B cell (primary cell): ENCODE data around the gene G0S2. TPM values are rescaled to one million over a fixed set of nuclear protein-coding genes. Genes with fewer than 3 reads are reported as not detected.

Experiments used
- ATAC-seq: fragments of 200-7000 bp; cut with Tn5 transposase; one replicate; pipeline ENCODE4 v1.10.0; 2021; ENCODE audit warnings: low read depth, mild to moderate bottlenecking, moderate number of reproducible peaks, moderate library complexity
- CTCF ChIA-PET: fragments of 350-600 bp; sonication (Branson Sonifier 250); formaldehyde crosslinking; loops from one replicate; lab custom pipeline; 2021; ENCODE audit warnings: antibody characterized with exemption, inconsistent platforms; lab: Charles Lee
- POLR2A ChIA-PET: fragments of 350-600 bp; sonication (Branson Sonifier 250); formaldehyde crosslinking; loops from one replicate; lab custom pipeline; 2021; ENCODE audit warnings: antibody characterized with exemption; lab: Charles Lee
- DNase-seq: peaks from one replicate; pipeline ENCODE4 v3.0.0; 2013
- H2AFZ ChIP-seq: 2 replicates; pipeline ENCODE4 v1.6.1; 2012; ENCODE audit warnings: mild to moderate bottlenecking, low read depth, low read length; ENCODE audit not compliant: insufficient read depth, poor library complexity, severe bottlenecking
- H3K27ac ChIP-seq, 2 donors: 1 replicate in 1 of 2; 2 replicates in 1 of 2; pipeline ENCODE4 v1.5.1; 2012 to 2013; ENCODE audit warnings: low read length in 2 of 2, mild to moderate bottlenecking in 2 of 2, moderate library complexity in 1 of 2
- H3K27me3 ChIP-seq, 4 experiments: fragments of 200-600 bp in 1 of 4; sonication (generic) in 1 of 4; replicated peaks in 1 of 4; 1 replicate in 2 of 4; 2 replicates in 2 of 4; pipeline versions ENCODE4 v1.6.1 to v1.7.0; 2013 to 2016; ENCODE audit warnings: low read length in 3 of 4, mild to moderate bottlenecking in 2 of 4, mixed read lengths in 1 of 4, moderate library complexity in 1 of 4; ENCODE audit not compliant: insufficient read depth in 4 of 4, control insufficient read depth in 3 of 4; ENCODE audit errors: control extremely low read depth in 1 of 4
- H3K36me3 ChIP-seq, 2 experiments: replicated peaks in 1 of 2; 1 replicate in 1 of 2; 2 replicates in 1 of 2; pipeline versions ENCODE4 v1.6.1 to v1.7.1; 2013; ENCODE audit warnings: low read length in 1 of 2; ENCODE audit not compliant: insufficient read depth in 2 of 2, control insufficient read depth in 1 of 2; ENCODE audit errors: control extremely low read depth in 1 of 2, extremely low read depth in 1 of 2
- H3K4me1 ChIP-seq, 2 donors: fragments of 200-600 bp in 1 of 2; sonication (generic) in 1 of 2; 1 replicate in 1 of 2; 2 replicates in 1 of 2; pipeline versions ENCODE4 v1.5.1 to v1.6.1; 2013 to 2017; ENCODE audit warnings: low read length in 2 of 2; ENCODE audit not compliant: control insufficient read depth in 2 of 2, insufficient read depth in 2 of 2
- H3K4me2 ChIP-seq: replicated peaks from 2 replicates; pipeline ENCODE3; 2012; ENCODE audit warnings: mild to moderate bottlenecking, low read depth, low read length; ENCODE audit not compliant: poor library complexity, severe bottlenecking
- H3K4me3 ChIP-seq, 5 experiments: fragments of 200-600 bp in 1 of 5; sonication (generic) in 1 of 5; 1 replicate in 3 of 5; 2 replicates in 2 of 5; pipeline versions ENCODE4 v1.5.1 to v1.7.0; 2011 to 2016; ENCODE audit warnings: low read length in 4 of 5, mild to moderate bottlenecking in 4 of 5, low read depth in 2 of 5, control low read depth in 1 of 5, moderate library complexity in 1 of 5; ENCODE audit not compliant: insufficient read depth in 1 of 5; ENCODE audit errors: control extremely low read depth in 1 of 5, extremely low read depth in 1 of 5
- H3K79me2 ChIP-seq: fragments of 200-600 bp; sonication (generic); one replicate; pipeline ENCODE4 v1.6.0; 2016; ENCODE audit warnings: low read length; ENCODE audit not compliant: control insufficient read depth, insufficient read depth
- H3K9ac ChIP-seq: fragments of 200-600 bp; sonication (generic); 2 replicates; pipeline ENCODE4 v1.6.1; 2017; ENCODE audit warnings: mild to moderate bottlenecking, low read length, moderate library complexity
- H3K9me3 ChIP-seq, 3 donors: one replicate each; pipeline versions ENCODE4 v1.6.1 to v1.7.1; 2013; ENCODE audit warnings: low read length in 2 of 3; ENCODE audit not compliant: control insufficient read depth in 2 of 3, insufficient read depth in 1 of 3; ENCODE audit errors: control extremely low read depth in 1 of 3
- H4K20me1 ChIP-seq: 2 replicates; pipeline ENCODE4 v1.6.0; 2012; ENCODE audit warnings: mild to moderate bottlenecking, low read length; ENCODE audit not compliant: insufficient read depth, control insufficient read depth, poor library complexity, severe bottlenecking
- H3K27ac Mint-ChIP-seq: one replicate; pipeline ENCODE4 v1.8.0; 2021; ENCODE audit warnings: mixed read lengths
- H3K27me3 Mint-ChIP-seq: one replicate; pipeline ENCODE4 v1.8.0; 2021; ENCODE audit warnings: mixed read lengths
- H3K4me1 Mint-ChIP-seq: one replicate; pipeline ENCODE4 v1.8.0; 2021; ENCODE audit warnings: mixed read lengths
- H3K4me3 Mint-ChIP-seq: one replicate; pipeline ENCODE4 v1.8.0; 2021; ENCODE audit warnings: mixed read lengths
- H3K9me3 Mint-ChIP-seq: one replicate; pipeline ENCODE4 v1.8.0; 2022; ENCODE audit warnings: mixed read lengths; ENCODE audit not compliant: insufficient read depth
- EZH2 ChIP-seq: IDR thresholded peaks from 2 replicates; pipeline ENCODE4 v1.6.1; 2012; ENCODE audit warnings: borderline replicate concordance, low read depth, mild to moderate bottlenecking, moderate library complexity, low read length; ENCODE audit not compliant: insufficient read depth, poor library complexity, severe bottlenecking
- WGBS: methylation state at CpG from one replicate; pipeline ENCODE4 v1.1.5; 2013; ENCODE audit warnings: missing lambda C conversion rate; ENCODE audit not compliant: insufficient coverage; 5-methylcytosine and 5-hydroxymethylcytosine counted together
- intact Hi-C: fragments of 100-400 bp; cut with micrococcal nuclease; formaldehyde crosslinking; loops from one replicate; pipeline ENCODE4 v1.10.0; 2022
- polyA plus RNA-seq: library from polyadenylated mRNA; depleted of rRNA; stranded (reverse); fragments of >200 nt; gene quantifications from 2 replicates; pipeline ENCODE4 v1.2.3, GENCODE V29; 2012
- total RNA-seq, 2 donors: library from RNA; stranded (reverse); fragments of 120-200 nt in 1 of 2; gene quantifications; 1 replicate in 1 of 2; 2 replicates in 1 of 2; pipeline versions ENCODE4 v1.2.3 to v1.2.4, GENCODE V29; 2013 to 2022
- TF ChIP-seq, protein P1 (sequence below): fragments of 200-600 bp; IDR thresholded peaks from one replicate; pipeline ENCODE4 v1.8.0; 2022; ENCODE audit warnings: antibody characterized with exemption, mild to moderate bottlenecking

The G0S2 gene
- total and polyA plus RNA-seq, 2 donors (not counting 1 experiment from before 2014, with no cell fraction given) = 6.2 TPM; not detected in 1

DNA sequence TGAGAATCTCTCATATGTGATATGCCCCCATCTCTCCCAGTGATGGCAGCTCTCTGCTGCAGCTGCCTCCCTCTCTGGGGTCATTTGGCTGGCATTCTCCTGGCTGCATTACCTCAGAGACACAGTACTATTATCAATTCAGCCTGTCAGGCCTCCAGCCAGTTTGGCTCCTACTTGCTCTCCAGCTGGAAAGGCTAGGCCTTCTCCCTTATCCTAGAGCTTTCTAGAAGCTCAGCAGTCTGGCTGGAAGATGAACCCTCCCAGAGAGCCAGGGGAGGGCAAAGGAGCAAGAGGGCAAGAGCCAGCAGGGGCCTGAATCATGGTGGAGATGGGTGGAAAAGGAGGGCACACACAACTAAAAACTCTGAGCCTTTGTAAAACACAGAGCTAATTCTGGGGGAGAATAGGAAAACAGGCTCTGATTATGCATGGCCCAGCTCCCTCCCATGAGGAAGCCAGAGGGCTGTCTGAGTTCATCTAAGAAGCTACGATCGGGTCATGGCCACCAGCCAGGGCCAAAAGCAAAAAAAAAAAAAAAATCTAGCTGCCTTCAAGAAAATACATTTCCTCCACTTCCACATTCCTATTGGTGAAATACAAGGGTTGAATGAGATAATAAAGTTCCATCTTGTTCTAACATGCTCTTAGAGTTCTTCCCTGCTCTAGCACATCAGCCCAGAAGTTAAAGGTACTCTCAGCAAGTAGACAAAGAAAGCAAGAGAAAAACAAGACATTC, 31.8 kb upstream of the G0S2 start:
- no peaks in the 10 kb centered on the region for H3K27me3 Mint-ChIP-seq
- H3K27ac Mint-ChIP-seq = no peak overlapping the region
- Histone ChIP-seq H3K36me3 (no peaks in the 10 kb centered on the region), H3K4me1 (no peaks in the 10 kb centered on the region), H3K27me3 (no peaks in the 10 kb centered on the region), H2AFZ (no peak overlapping the region), H4K20me1 (no peaks in the 10 kb centered on the region), H3K27ac (no peak overlapping the region), H3K9ac (no peak overlapping the region), H3K4me3 (no peak overlapping the region), H3K79me2 (no peaks in the 10 kb centered on the region), H3K4me2 (no peak overlapping the region), H3K9me3 (no peaks in the 10 kb centered on the region)
- ChIA-PET CTCF (interaction anchor here (0.7 to 2.3 kb wide), 7 partner anchors 9 to 180 kb away, joined by 3 to 10 read pairs (median 3); partner anchors contain the start of gene LAMB3), POLR2A (no interaction called here)
- intact Hi-C loops = no loop called here
- H3K9me3 Mint-ChIP-seq = no peaks in the 10 kb centered on the region
- ATAC-seq (no peak), DNase-seq (no peak)
- no peak overlapping the region for H3K4me3 Mint-ChIP-seq
- no peaks in the 10 kb centered on the region for H3K4me1 Mint-ChIP-seq
- TF ChIP-seq, protein P1, sequence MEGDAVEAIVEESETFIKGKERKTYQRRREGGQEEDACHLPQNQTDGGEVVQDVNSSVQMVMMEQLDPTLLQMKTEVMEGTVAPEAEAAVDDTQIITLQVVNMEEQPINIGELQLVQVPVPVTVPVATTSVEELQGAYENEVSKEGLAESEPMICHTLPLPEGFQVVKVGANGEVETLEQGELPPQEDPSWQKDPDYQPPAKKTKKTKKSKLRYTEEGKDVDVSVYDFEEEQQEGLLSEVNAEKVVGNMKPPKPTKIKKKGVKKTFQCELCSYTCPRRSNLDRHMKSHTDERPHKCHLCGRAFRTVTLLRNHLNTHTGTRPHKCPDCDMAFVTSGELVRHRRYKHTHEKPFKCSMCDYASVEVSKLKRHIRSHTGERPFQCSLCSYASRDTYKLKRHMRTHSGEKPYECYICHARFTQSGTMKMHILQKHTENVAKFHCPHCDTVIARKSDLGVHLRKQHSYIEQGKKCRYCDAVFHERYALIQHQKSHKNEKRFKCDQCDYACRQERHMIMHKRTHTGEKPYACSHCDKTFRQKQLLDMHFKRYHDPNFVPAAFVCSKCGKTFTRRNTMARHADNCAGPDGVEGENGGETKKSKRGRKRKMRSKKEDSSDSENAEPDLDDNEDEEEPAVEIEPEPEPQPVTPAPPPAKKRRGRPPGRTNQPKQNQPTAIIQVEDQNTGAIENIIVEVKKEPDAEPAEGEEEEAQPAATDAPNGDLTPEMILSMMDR = no peak
- TF ChIP-seq EZH2 = no peak
- WGBS = no CpG with 5 or more reads among the region's 2 CpGs
